Measurements from ENCODE around the gene CEP41.
"Not testable (repeated sequence)": the region's sequence is repeated elsewhere in the genome, so short reads cannot be mapped to it uniquely, and the experiment has no call there.

GRCh38 chr7:130451344-130451743, 10.5 kb upstream of the CEP41 start:
- not testable (repeated sequence) for TF ChIP-seq POLR2AphosphoS5 (IDR thresholded peaks at IDR 0.05; ENCODE audit: borderline replicate concordance, low read depth, low read length); EZH2 (IDR thresholded peaks at IDR 0.05)
